Mucosa of rectum (tissue), 2 donors: ENCODE results near the gene DUSP28.

Experiments used
- H3K27ac ChIP-seq, 2 donors: one replicate each; pipeline ENCODE4 v1.7.0; 2013; ENCODE audit warnings: inconsistent platforms in 2 of 2, low read depth in 2 of 2, low read length in 2 of 2
- H3K27me3 ChIP-seq, 2 donors: one replicate each; pipeline ENCODE4 v1.7.0; 2013; ENCODE audit warnings: low read length in 2 of 2; ENCODE audit not compliant: control insufficient read depth in 2 of 2, insufficient read depth in 2 of 2
- H3K36me3 ChIP-seq, 2 donors: one replicate each; pipeline ENCODE4 v1.7.0; 2013; ENCODE audit warnings: low read length in 2 of 2; ENCODE audit not compliant: control insufficient read depth in 2 of 2, insufficient read depth in 2 of 2
- H3K4me1 ChIP-seq, 2 donors: one replicate each; pipeline ENCODE4 v1.7.0; 2013; ENCODE audit warnings: low read length in 2 of 2, mild to moderate bottlenecking in 1 of 2; ENCODE audit not compliant: control insufficient read depth in 2 of 2, insufficient read depth in 2 of 2
- H3K4me3 ChIP-seq, 2 donors: one replicate each; pipeline ENCODE4 v1.7.0; 2013; ENCODE audit warnings: low read length in 2 of 2
- H3K9ac ChIP-seq, 2 donors: one replicate each; pipeline ENCODE4 v1.7.0; 2013; ENCODE audit warnings: low read length in 2 of 2, low read depth in 1 of 2, mild to moderate bottlenecking in 1 of 2
- H3K9me3 ChIP-seq, 2 donors: one replicate each; pipeline ENCODE4 v1.7.0; 2013; ENCODE audit warnings: low read length in 2 of 2; ENCODE audit not compliant: control insufficient read depth in 2 of 2
- donor health status: healthy.
- donor health status: Normal muscosa, but diverticular disease.

Gene DUSP28

DNA sequence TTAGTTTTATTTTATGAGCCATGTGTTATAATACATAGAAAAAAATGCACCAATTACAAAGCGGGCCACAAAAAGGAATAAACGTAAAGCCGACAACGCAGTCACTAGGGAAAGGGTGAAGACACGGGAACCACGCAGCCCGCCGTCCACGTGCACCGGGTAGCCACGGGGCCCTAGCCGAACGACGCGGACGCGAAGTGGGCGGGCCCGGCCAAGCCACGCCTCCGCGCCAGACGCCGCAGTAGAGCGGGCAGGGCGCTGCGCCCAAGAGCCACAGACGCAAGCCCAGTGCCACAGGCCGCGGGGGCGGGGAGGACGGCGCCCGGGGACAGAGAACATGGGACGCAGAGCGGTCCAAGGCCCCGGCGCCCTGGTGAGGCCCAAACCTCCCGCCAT, at the start of gene DUSP28:
TSS of gene DUSP28 (plus strand) at position 274 of the 396 bp plus-strand sequence. CDS start 328 bp downstream, outside the sequence.
- peaks cover 29 to 30% of the 10 kb centered on the region in 2 donors for H3K4me1 ChIP-seq
- H3K4me3 ChIP-seq = peak within 1 kb of the TSS; percentile 77 to 87
- peaks cover 2% of the 10 kb centered on the region in 2 donors for H3K36me3 ChIP-seq
- peak within 1 kb of the TSS; percentile 95 to 97 for H3K27ac ChIP-seq
- H3K9ac ChIP-seq = peak within 1 kb of the TSS; percentile 92 to 93
- H3K9me3 ChIP-seq = no peaks in the 10 kb centered on the region
- H3K27me3 ChIP-seq = no peaks in the 10 kb centered on the region

- H3K4me1 ChIP-seq = no peaks in the 10 kb centered on the region
- H3K27ac ChIP-seq = no peak overlapping the region
- H3K27me3 ChIP-seq = no peaks in the 10 kb centered on the region
- H3K9ac ChIP-seq = no peak overlapping the region
- peaks cover 0 to 14% of the 10 kb centered on the region in 2 donors for H3K36me3 ChIP-seq
- H3K4me3 ChIP-seq = no peak overlapping the region
- no peaks in the 10 kb centered on the region for H3K9me3 ChIP-seq
Measured at GRCh38 chr2:240510513-240511210, 49.5 kb upstream of the DUSP28 start.

DNA sequence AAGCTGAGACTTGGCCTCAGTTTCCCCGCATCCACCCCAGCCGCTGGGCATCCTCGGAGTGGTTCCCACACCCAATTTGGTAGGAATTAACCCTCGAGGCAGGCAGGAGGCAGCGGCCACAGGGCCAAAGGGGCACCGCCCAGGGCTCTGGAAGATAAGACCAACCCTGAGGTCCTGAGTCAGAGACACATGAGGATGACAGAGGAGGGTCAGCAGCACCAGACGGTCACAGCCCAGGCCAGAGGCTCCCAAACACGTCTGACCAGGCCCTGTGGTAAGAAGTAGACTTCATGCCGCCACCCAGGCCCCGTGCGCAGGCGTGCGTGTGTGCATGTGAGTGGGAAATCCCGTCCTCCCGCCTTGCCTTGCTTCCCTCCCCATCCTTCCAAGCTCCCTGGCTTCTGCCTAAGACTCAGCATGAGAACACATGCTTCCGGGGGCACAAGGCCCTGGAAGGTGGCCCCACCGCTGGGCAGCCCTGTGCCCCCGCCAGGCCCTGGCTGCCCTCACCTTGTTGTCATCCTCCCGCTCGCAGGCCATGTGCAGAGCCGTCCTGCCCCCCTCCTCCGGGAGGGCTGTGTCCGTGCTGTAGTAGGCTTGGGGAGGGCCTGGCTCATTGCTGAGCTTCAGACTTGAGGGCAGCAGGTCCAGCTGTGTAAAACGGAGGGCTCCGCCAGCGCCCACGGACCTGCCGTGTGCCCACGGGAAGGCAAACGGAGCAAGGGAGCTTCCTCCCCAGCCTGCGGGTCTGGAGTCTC, 48.6 kb upstream of the DUSP28 start:
- Histone ChIP-seq H3K27ac (no peak overlapping the region), H3K27me3 (no peaks in the 10 kb centered on the region), H3K36me3 (peaks cover 0 to 14% of the 10 kb centered on the region in 2 donors), H3K9ac (no peak overlapping the region), H3K9me3 (no peaks in the 10 kb centered on the region), H3K4me1 (no peaks in the 10 kb centered on the region), H3K4me3 (no peak overlapping the region)

DNA sequence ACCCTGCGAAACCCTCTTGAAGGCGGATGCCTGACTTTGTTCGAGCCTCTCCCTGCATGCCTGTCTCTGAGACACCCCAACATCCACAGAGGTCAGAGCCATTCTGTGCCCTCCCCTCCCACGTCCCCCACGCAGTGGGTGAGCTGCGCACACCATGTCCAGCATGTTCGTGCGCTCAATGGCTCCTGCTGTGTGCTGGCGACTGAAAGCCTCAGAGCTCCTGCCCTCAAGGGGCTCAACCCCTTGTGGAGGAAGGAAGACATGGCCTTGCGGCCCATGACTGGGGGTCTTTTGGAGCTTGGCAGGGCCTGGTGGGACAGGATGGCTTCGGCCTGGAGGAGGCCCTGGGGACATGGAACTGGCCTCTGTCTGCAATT, 48.1 kb upstream of the DUSP28 start:
- H3K9ac ChIP-seq = no peak overlapping the region
- H3K27me3 ChIP-seq = no peaks in the 10 kb centered on the region
- H3K4me3 ChIP-seq = no peak overlapping the region
- no peaks in the 10 kb centered on the region for H3K9me3 ChIP-seq
- H3K36me3 ChIP-seq = peaks cover 0 to 14% of the 10 kb centered on the region in 2 donors
- H3K4me1 ChIP-seq = no peaks in the 10 kb centered on the region
- no peak overlapping the region for H3K27ac ChIP-seq

GRCh38 chr2:240512666-240513535, 47.3 kb upstream of the DUSP28 start:
- peaks cover 0 to 14% of the 10 kb centered on the region in 2 donors for H3K36me3 ChIP-seq
- no peak overlapping the region for H3K9ac ChIP-seq
- no peaks in the 10 kb centered on the region for H3K27me3 ChIP-seq
- no peak overlapping the region for H3K4me3 ChIP-seq
- H3K4me1 ChIP-seq = no peaks in the 10 kb centered on the region
- no peaks in the 10 kb centered on the region for H3K9me3 ChIP-seq
- no peak overlapping the region for H3K27ac ChIP-seq

GRCh38 chr2:240513549-240514287, 46.4 kb upstream of the DUSP28 start:
- no peak overlapping the region for H3K4me3 ChIP-seq
- H3K9me3 ChIP-seq = no peaks in the 10 kb centered on the region
- no peaks in the 10 kb centered on the region for H3K4me1 ChIP-seq
- H3K27me3 ChIP-seq = no peaks in the 10 kb centered on the region
- H3K9ac ChIP-seq = no peak overlapping the region
- H3K36me3 ChIP-seq = peaks cover 0 to 12% of the 10 kb centered on the region in 2 donors
- H3K27ac ChIP-seq = no peak overlapping the region

GRCh38 chr2:240514631-240515030, 45.5 kb upstream of the DUSP28 start:
- H3K4me3 ChIP-seq = no peak overlapping the region

DNA sequence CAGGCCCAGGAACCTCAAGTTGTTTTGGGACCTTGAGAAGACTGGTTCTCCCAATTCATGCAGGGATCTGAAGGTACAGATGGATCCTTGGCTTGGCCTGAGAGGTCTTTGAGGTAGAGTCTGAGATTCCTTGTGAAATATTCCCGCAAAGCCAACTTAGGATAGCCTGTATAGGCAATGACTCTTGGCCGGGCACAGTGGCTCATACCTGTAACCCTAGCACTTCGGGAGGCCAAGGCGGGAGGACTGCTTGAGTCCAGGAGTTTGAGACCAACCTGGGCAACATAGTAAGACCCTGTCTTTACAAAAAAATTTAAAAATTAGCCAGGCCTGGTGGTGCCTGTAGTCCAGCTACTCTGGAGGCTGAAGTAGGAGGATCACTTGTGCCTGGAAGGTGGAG, 42.8 kb upstream of the DUSP28 start:
- Histone ChIP-seq H3K36me3 (peaks cover 1 to 8% of the 10 kb centered on the region in 2 donors), H3K9me3 (no peaks in the 10 kb centered on the region), H3K4me1 (no peaks in the 10 kb centered on the region), H3K27me3 (no peaks in the 10 kb centered on the region), H3K27ac (no peak overlapping the region), H3K9ac (no peak overlapping the region), H3K4me3 (no peak overlapping the region)

More at GRCh38 chr2:240514631-240515030, 45.5 kb upstream of the DUSP28 start:
- Histone ChIP-seq H3K27ac (no peak overlapping the region), H3K27me3 (no peaks in the 10 kb centered on the region), H3K36me3 (peaks cover 0 to 5% of the 10 kb centered on the region in 2 donors), H3K4me1 (no peaks in the 10 kb centered on the region), H3K9me3 (no peaks in the 10 kb centered on the region), H3K9ac (no peak overlapping the region)

- Histone ChIP-seq H3K4me3 (no peak overlapping the region), H3K9me3 (no peaks in the 10 kb centered on the region), H3K36me3 (peaks cover 16 to 18% of the 10 kb centered on the region in 2 donors), H3K9ac (no peak overlapping the region), H3K27me3 (no peaks in the 10 kb centered on the region), H3K4me1 (no peaks in the 10 kb centered on the region), H3K27ac (no peak overlapping the region)
Measured at GRCh38 chr2:240518981-240519380, 41.2 kb upstream of the DUSP28 start.
